LNCAP (cell line): ENCODE results near the gene GDF9.

Source experiments
- TF ChIP-seq, protein P1 (sequence below): fragments of 450-650 bp; IDR thresholded peaks from 2 replicates; pipeline ENCODE4 v1.5.1; 2017; ENCODE audit warnings: mild to moderate bottlenecking

Gene GDF9

DNA sequence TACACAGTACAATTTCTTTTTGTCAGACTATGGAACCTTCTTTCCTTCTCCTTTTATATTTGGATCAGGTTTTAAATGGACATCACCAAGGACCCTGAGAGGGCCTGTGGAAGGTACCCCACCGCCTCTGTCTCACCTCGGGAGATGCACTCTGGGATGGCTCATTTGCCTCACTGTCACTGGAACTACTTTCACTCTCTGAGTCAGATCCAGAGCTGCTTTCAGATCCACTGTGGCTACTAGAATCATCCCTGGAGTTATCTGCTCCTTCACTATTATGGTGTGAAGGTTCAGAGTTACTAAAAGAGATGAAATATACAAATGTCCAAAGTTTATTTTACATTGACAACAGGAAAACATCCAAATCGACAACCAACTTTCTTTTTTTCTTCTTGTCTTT, 31.8 kb upstream of the GDF9 start:
- TF ChIP-seq, protein P1, sequence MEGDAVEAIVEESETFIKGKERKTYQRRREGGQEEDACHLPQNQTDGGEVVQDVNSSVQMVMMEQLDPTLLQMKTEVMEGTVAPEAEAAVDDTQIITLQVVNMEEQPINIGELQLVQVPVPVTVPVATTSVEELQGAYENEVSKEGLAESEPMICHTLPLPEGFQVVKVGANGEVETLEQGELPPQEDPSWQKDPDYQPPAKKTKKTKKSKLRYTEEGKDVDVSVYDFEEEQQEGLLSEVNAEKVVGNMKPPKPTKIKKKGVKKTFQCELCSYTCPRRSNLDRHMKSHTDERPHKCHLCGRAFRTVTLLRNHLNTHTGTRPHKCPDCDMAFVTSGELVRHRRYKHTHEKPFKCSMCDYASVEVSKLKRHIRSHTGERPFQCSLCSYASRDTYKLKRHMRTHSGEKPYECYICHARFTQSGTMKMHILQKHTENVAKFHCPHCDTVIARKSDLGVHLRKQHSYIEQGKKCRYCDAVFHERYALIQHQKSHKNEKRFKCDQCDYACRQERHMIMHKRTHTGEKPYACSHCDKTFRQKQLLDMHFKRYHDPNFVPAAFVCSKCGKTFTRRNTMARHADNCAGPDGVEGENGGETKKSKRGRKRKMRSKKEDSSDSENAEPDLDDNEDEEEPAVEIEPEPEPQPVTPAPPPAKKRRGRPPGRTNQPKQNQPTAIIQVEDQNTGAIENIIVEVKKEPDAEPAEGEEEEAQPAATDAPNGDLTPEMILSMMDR = no peak

DNA sequence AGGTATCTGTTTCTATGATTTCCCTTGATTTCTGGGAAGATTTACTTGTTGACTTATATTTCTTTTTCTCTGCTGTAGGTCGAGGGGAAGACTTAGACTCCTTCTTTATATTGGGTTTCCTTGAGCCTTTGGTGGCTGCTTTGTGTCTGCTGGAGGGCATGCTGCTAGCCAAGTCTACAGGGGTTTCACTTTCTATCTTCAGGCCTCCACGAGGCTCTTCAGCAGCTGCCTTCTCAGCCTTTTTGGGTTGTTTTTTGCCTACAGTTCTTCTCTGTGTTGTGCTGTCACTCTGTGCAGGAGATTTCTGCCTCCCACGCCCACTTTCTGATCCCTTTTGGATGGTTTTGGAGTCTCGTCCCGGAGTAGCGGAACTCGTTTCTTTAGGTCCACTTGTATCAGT, 30.4 kb upstream of the GDF9 start:
- TF ChIP-seq, protein P1 = no peak

DNA sequence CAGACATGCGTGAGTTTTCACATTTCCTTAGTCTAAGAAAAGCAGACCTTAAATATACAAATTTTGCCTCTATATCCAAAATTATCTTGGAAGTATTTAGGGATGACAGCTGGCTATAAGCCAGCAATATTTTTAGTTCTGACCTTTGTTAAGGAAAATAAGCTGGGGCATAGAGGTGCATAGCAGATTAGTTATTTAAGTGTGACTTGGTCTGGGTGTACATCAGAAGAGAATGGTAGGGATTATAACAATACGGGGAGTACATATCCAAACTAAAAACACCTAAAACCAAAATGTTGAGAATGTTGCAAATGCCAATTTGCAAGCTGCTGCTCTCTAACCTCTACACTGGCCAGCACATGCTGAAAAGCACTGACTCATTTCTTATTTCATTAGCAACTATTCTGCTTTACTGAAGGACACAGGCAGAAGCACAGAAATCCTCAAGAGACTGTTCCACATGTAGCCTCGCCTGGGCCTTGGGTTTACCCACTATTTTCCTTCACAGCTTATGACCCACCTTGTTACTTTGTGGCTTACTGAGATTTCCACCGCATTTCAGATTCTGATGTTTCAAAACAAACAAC, 29.5 kb upstream of the GDF9 start:
- TF ChIP-seq, protein P1 = no peak

DNA sequence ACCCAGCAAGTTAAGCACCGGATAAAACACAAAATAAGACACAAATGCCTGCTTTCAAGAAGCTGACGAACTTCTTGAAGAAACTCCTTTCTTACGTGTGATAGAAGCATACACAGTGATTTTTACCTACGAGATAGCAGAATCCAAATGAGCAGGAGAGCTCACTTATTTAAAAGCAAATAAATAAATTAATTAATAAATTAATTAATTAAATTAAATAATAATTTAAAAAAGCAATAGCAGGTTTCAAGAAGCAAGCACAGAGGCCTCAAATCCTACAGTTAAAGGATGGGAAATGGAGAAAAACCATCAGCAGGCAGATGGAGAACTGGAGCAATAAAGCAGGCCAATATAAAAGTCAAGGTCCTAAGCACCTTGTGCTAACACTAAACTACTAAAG, 24.5 kb upstream of the GDF9 start:
- TF ChIP-seq, protein P1 = no peak

DNA sequence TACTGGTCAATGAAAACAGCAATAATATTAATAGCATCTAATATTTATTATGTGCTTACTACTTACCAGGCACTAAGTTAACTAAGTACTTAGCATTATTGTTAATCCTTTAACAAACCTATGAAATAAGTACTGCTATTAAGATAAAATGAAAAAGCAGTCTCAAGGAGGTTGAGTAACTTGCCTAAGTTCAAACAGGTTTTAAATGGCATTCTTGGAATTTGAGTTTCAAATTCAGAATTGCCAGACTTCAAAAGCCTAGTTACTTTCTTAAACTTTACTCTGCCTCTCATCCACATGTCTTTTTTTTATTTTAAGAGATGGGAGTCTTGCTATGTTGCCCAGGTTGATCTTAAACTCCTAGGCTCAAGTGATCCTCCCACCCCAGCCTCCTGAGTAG, 23.2 kb upstream of the GDF9 start:
- TF ChIP-seq, protein P1 = no peak

DNA sequence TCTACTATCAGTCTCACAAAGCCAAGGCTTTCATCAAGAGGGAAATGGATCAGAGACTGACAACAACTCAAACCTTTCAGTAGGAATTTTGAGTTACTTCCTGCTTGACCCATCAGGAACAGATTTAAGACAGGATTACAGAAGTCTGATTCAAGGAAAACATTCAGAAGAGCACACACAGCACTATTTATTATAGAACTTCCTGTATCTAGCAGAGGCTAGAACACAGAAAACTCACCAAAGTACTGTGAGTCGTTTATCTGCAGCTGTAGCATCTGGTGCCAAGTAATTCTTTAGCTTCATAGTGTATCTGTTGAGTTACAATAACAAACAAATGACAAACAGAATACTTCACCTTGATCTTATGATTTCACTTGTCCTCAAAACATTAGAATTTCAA, 21.0 kb upstream of the GDF9 start:
- TF ChIP-seq, protein P1 = no peak

DNA sequence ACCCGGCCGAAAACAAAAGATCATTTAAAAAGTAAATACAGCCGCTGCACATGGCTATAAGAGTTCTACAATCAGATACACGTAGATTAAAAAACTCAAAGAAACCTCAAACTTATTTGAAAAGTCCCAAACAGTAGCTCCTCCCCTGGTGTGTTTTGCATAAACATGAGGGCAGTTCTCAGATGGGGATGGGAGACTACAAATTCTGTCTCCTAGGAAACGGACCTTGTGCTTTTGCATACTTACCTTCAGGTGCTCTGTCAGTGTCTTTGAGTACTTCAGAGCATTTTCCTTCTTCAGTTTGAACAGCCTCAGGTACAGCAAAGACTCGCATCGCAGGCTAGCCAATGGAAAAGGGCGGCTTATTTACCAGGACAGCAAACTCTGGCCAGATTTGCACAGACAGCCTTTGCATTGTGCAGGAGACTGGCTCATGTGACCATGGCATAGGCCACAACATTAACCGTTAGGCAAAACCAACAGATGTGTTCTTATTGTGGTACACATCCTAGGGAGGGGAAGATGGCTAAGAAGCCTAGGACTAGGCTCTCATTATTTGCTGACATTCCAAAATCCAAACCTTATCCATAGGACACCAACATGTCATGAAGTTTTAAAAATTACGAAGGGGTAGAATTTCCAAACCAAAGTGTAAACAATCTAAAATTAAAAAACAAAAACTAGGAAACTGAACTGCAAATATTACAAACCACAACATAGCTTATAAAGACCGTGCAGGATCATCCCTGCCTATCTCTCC, 20.0 kb upstream of the GDF9 start:
- TF ChIP-seq, protein P1 = no peak
